Heart left ventricle (tissue), 13 donors: ENCODE results near the gene SLC40A1.

ENCODE experiments used
- POLR2A ChIP-seq, 2 donors: fragments of 450-650 bp; IDR thresholded peaks; one replicate each; pipeline ENCODE4 v1.6.1; 2017; ENCODE audit warnings: antibody characterized with exemption in 2 of 2, mild to moderate bottlenecking in 2 of 2, moderate library complexity in 2 of 2
- TF ChIP-seq, protein P1 (sequence below), 12 donors: fragments of 200-600 bp; sonication (generic) in 4 of 12; IDR thresholded peaks; one replicate each; pipeline versions ENCODE4 v1.5.0 to v1.8.0; 2018 to 2022; ENCODE audit warnings: antibody characterized with exemption in 12 of 12, mild to moderate bottlenecking in 5 of 12
- donor health status: ischemic (EF 13 %, LVEDD 7.1; RV severe dilation, severe dysfunction).
- donor health status: DM: no; HTN: yes; CAD: no.
- donor health status: DM: no; HTN: no; CAD: no.
- donor health status: ischemic (EF 25% LVEDD 6.9; RV normal size, moderate dysfunction).
- donor health status: ischemic (EF 25% LVEDD 5.7; RV mildly dilated, moderate dysfunction).
- donor health status: ischemic (EF 35%, LVEDD 5.7; RV mildly dilated, moderate dysfunction).
- donor health status: nonischemic (EF 11% LVEDD 7.7; RV severe dilation, severe dysfunction).
- donor health status: DM: yes; HTN: yes; CAD: no.
- donor health status: PGD.
- donor health status: ischemic (EF 29% LVEDD 5.4; RV normal size, mild dysfunction).
- donor health status: nonischemic (EF 23%, LVEDD 6.1; RV moderate dilation, normal function).

DNA sequence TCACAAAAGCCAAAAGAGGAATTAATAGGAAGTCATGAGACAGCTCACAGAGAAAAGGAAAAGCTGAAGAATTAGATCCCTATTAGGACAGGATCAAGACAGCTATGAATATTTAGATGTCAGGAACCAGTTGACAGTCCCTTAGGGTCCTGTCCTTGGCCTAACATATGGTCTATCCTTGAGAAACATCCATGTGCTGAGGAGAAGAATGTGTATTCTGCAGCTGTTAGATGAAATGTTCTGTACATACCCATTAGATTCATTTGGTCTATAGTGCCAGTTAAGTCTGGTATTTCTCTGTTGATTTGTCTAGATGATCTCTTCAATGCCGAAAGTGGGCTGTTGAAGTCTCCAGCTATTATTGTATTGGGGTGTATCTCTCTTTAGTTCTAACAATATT, 37.6 kb upstream of the SLC40A1 start:
- TF ChIP-seq, protein P1, sequence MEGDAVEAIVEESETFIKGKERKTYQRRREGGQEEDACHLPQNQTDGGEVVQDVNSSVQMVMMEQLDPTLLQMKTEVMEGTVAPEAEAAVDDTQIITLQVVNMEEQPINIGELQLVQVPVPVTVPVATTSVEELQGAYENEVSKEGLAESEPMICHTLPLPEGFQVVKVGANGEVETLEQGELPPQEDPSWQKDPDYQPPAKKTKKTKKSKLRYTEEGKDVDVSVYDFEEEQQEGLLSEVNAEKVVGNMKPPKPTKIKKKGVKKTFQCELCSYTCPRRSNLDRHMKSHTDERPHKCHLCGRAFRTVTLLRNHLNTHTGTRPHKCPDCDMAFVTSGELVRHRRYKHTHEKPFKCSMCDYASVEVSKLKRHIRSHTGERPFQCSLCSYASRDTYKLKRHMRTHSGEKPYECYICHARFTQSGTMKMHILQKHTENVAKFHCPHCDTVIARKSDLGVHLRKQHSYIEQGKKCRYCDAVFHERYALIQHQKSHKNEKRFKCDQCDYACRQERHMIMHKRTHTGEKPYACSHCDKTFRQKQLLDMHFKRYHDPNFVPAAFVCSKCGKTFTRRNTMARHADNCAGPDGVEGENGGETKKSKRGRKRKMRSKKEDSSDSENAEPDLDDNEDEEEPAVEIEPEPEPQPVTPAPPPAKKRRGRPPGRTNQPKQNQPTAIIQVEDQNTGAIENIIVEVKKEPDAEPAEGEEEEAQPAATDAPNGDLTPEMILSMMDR (IDR thresholded peaks at IDR 0.05): no peak
- TF ChIP-seq POLR2A (IDR thresholded peaks at IDR 0.05): no peak
